Activated CD4-positive, alpha-beta T cell treated with anti-CD3 and anti-CD28 coated beads, Interleukin-2, Interleukin-4, amounts not matched to agents 100 ng/mL and 50 ng/mL, durations not matched to agents 16 hours and 8 hours (primary cell): ENCODE results near the gene TOM1L2.

Experiments used
- DNase-seq: peaks from one replicate; pipeline ENCODE4 v3.0.0-alpha.2; 2020; ENCODE audit warnings: low spot score

TOM1L2 gene

GRCh38 chr17:17994271-17995069, 22.3 kb upstream of the TOM1L2 start:
- DNase-seq = no peak

- no peak for DNase-seq
Observed at GRCh38 chr17:17993852-17994251, 21.7 kb upstream of the TOM1L2 start.

GRCh38 chr17:17993366-17993765, 21.2 kb upstream of the TOM1L2 start:
- DNase-seq = no peak

GRCh38 chr17:17990282-17990681, 18.1 kb upstream of the TOM1L2 start:
- no peak for DNase-seq

- no peak for DNase-seq
Observed at GRCh38 chr17:17989618-17990017, 17.4 kb upstream of the TOM1L2 start.

GRCh38 chr17:17989081-17989480, 16.9 kb upstream of the TOM1L2 start:
- no peak for DNase-seq

- no peak for DNase-seq
Observed at GRCh38 chr17:17988427-17988945, 16.3 kb upstream of the TOM1L2 start.

- no peak for DNase-seq
Observed at GRCh38 chr17:17987901-17988300, 15.7 kb upstream of the TOM1L2 start.

- DNase-seq = no peak
Observed at GRCh38 chr17:17987187-17987896, 15.1 kb upstream of the TOM1L2 start.

GRCh38 chr17:17985555-17985954, 13.4 kb upstream of the TOM1L2 start:
- no peak for DNase-seq

- DNase-seq = no peak
Observed at GRCh38 chr17:17985153-17985552, 13.0 kb upstream of the TOM1L2 start.

GRCh38 chr17:17983776-17984175, 11.6 kb upstream of the TOM1L2 start:
- DNase-seq = no peak

GRCh38 chr17:17983376-17983775, 11.2 kb upstream of the TOM1L2 start:
- no peak for DNase-seq

- no peak for DNase-seq
Observed at GRCh38 chr17:17982801-17983200, 10.6 kb upstream of the TOM1L2 start.

GRCh38 chr17:17981330-17981729, 9.1 kb upstream of the TOM1L2 start:
- DNase-seq = no peak

GRCh38 chr17:17979778-17980177, 7.6 kb upstream of the TOM1L2 start:
- DNase-seq = no peak

- DNase-seq = no peak
Observed at GRCh38 chr17:17978481-17979424, 6.6 kb upstream of the TOM1L2 start.

GRCh38 chr17:17976931-17977570, 4.9 kb upstream of the TOM1L2 start:
- no peak for DNase-seq

- no peak for DNase-seq
Observed at GRCh38 chr17:17975436-17975835, 3.2 kb upstream of the TOM1L2 start.

- no peak for DNase-seq
Observed at GRCh38 chr17:17972952-17973254, 703 bp upstream of the TOM1L2 start.

GRCh38 chr17:17971431-17972125, 622 bp downstream of the TOM1L2 start:
- no peak for DNase-seq
